Gastrocnemius medialis (tissue), 4 donors: ENCODE data around the gene PRKAG2. TPM values are rescaled to one million over a fixed set of nuclear protein-coding genes. Genes with fewer than 3 reads are reported as not detected.

Experiments used
- ATAC-seq, 2 donors: fragments of 150-250 bp; one replicate each; pipeline ENCODE4 v1.9.1; 2016
- DNase-seq, 2 donors: peaks; one replicate each; pipeline ENCODE4 v3.0.0-alpha.2; 2019
- H3K27ac ChIP-seq, 4 donors: fragments of 200-600 bp; sonication (generic); 1 replicate in 1 of 4; 2 replicates in 3 of 4; pipeline ENCODE4 v1.5.1; 2016 to 2018; ENCODE audit warnings: mild to moderate bottlenecking in 2 of 4, moderate library complexity in 1 of 4
- H3K27me3 ChIP-seq, 3 donors: fragments of 200-600 bp; sonication (generic) in 2 of 3; 1 replicate in 1 of 3; 2 replicates in 2 of 3; pipeline versions ENCODE4 v1.5.1 to v1.6.0; 2016 to 2019; ENCODE audit warnings: mild to moderate bottlenecking in 1 of 3, moderate library complexity in 1 of 3
- H3K36me3 ChIP-seq, 2 donors: fragments of 200-600 bp; sonication (generic) in 1 of 2; one replicate each; pipeline ENCODE4 v1.5.1; 2017 to 2018
- H3K4me1 ChIP-seq, 2 donors: fragments of 200-600 bp; sonication (generic) in 1 of 2; one replicate each; pipeline ENCODE4 v1.5.1; 2016 to 2017; ENCODE audit warnings: mild to moderate bottlenecking in 2 of 2
- H3K4me3 ChIP-seq, 4 donors: fragments of 200-600 bp; sonication (generic) in 3 of 4; 1 replicate in 1 of 4; 2 replicates in 3 of 4; pipeline ENCODE4 v1.5.1; 2016 to 2019; ENCODE audit warnings: mild to moderate bottlenecking in 2 of 4
- H3K9me3 ChIP-seq, 3 donors: fragments of 200-600 bp; sonication (generic) in 2 of 3; 1 replicate in 1 of 3; 2 replicates in 2 of 3; pipeline ENCODE4 v1.5.1; 2016 to 2019
- CTCF ChIP-seq, 5 experiments: fragments of 450-650 bp in 3 of 5; fragments of 200-600 bp in 2 of 5; sonication (generic) in 2 of 5; IDR thresholded peaks in 4 of 5; conservative IDR thresholded peaks in 1 of 5; 1 replicate in 4 of 5; 2 replicates in 1 of 5; pipeline ENCODE4 v1.5.1; 2016 to 2019; ENCODE audit warnings: antibody characterized with exemption in 5 of 5, mild to moderate bottlenecking in 3 of 5, moderate library complexity in 3 of 5
- POLR2A ChIP-seq, 2 donors: fragments of 450-650 bp; IDR thresholded peaks; one replicate each; pipeline ENCODE4 v1.6.1; 2017; ENCODE audit warnings: antibody characterized with exemption in 2 of 2, mild to moderate bottlenecking in 2 of 2, moderate library complexity in 2 of 2
- in situ Hi-C, 4 donors: fragments of 200-750 bp; cut with MboI; loops; one replicate each; pipeline versions ENCODE4 v1.15.0 to v1.8.0; 2017; ENCODE audit warnings: low sequenced_read_pairs in 4 of 4
- intact Hi-C: fragments of 100-400 bp; cut with DNase I; formaldehyde crosslinking; loops from one replicate; pipeline ENCODE4 v1.15.1; 2023; ENCODE audit warnings: low total_unique reads
- total RNA-seq, 4 donors: library from RNA; depleted of rRNA; stranded (reverse); fragments of >200 nt; gene quantifications; one replicate each; pipeline versions ENCODE4 v1.1.0 to v1.2.3, GENCODE V29; 2016

PRKAG2 gene
- total RNA-seq, 4 donors from 2014 or later: 5.3 to 32.6 (median 13.9) TPM

- Histone ChIP-seq H3K9me3 (no peaks in the 10 kb centered on the region), H3K27ac (no peak overlapping the region), H3K4me1 (peaks cover 0 to 9% of the 10 kb centered on the region in 2 donors), H3K27me3 (no peaks in the 10 kb centered on the region), H3K36me3 (no peaks in the 10 kb centered on the region), H3K4me3 (no peak overlapping the region)
- in situ Hi-C loops (loop anchor here in 1 of 4 donors (25.0 kb wide), 1 partner anchor 156 kb away; no protein-coding TSS in a partner anchor), intact Hi-C loops (loop anchor here (10.0 kb wide), 1 partner anchor 213 kb away; no protein-coding TSS in a partner anchor)
- TF ChIP-seq POLR2A (IDR thresholded peaks at IDR 0.05) (no peak), CTCF (IDR thresholded peaks at IDR 0.05 in 4 of 5, conservative IDR thresholded peaks at IDR 0.05 in 1 of 5) (no peak)
- ATAC-seq (no peak), DNase-seq (no peak)
These were observed 95.6 kb downstream of the PRKAG2 start for GRCh38 chr7:151781161-151781845.

GRCh38 chr7:151780631-151781030, 96.3 kb downstream of the PRKAG2 start:
- H3K27ac ChIP-seq: no peak overlapping the region
- H3K9me3 ChIP-seq: no peaks in the 10 kb centered on the region
- no peak for TF ChIP-seq CTCF (IDR thresholded peaks at IDR 0.05 in 4 of 5, conservative IDR thresholded peaks at IDR 0.05 in 1 of 5)
- no peak for TF ChIP-seq POLR2A (IDR thresholded peaks at IDR 0.05)
- intact Hi-C loops: loop anchor here (10.0 kb wide), 1 partner anchor 214 kb away; no protein-coding TSS in a partner anchor
- in situ Hi-C loops: loop anchor here in 1 of 4 donors (25.0 kb wide), 1 partner anchor 157 kb away; no protein-coding TSS in a partner anchor
- no peaks in the 10 kb centered on the region for H3K27me3 ChIP-seq
- H3K36me3 ChIP-seq: no peaks in the 10 kb centered on the region
- ATAC-seq: no peak
- DNase-seq: no peak
- peaks cover 0 to 9% of the 10 kb centered on the region in 2 donors for H3K4me1 ChIP-seq
- no peak overlapping the region for H3K4me3 ChIP-seq

GRCh38 chr7:151779678-151780077, 97.2 kb downstream of the PRKAG2 start:
- TF ChIP-seq CTCF (IDR thresholded peaks at IDR 0.05 in 4 of 5, conservative IDR thresholded peaks at IDR 0.05 in 1 of 5) (no peak), POLR2A (IDR thresholded peaks at IDR 0.05) (no peak)
- in situ Hi-C loops (loop anchor here in 1 of 4 donors (25.0 kb wide), 1 partner anchor 158 kb away; no protein-coding TSS in a partner anchor), intact Hi-C loops (loop anchor here (10.0 kb wide), 1 partner anchor 215 kb away; no protein-coding TSS in a partner anchor)
- ATAC-seq (no peak), DNase-seq (no peak)
- H3K9me3 ChIP-seq: no peaks in the 10 kb centered on the region
- no peak overlapping the region for H3K27ac ChIP-seq
- no peak overlapping the region for H3K4me3 ChIP-seq
- no peaks in the 10 kb centered on the region for H3K36me3 ChIP-seq
- H3K27me3 ChIP-seq: no peaks in the 10 kb centered on the region
- H3K4me1 ChIP-seq: peaks cover 0 to 9% of the 10 kb centered on the region in 2 donors

GRCh38 chr7:151779255-151779654, 97.7 kb downstream of the PRKAG2 start:
- ATAC-seq: no peak
- Histone ChIP-seq H3K27me3 (no peaks in the 10 kb centered on the region), H3K4me3 (no peak overlapping the region), H3K9me3 (no peaks in the 10 kb centered on the region), H3K27ac (no peak overlapping the region), H3K4me1 (peaks cover 0 to 9% of the 10 kb centered on the region in 2 donors), H3K36me3 (no peaks in the 10 kb centered on the region)
- intact Hi-C loops: no loop called here
- DNase-seq: no peak
- no peak for TF ChIP-seq CTCF (IDR thresholded peaks at IDR 0.05 in 4 of 5, conservative IDR thresholded peaks at IDR 0.05 in 1 of 5)
- no peak for TF ChIP-seq POLR2A (IDR thresholded peaks at IDR 0.05)
- in situ Hi-C loops: loop anchor here in 1 of 4 donors (25.0 kb wide), 1 partner anchor 158 kb away; no protein-coding TSS in a partner anchor
